H9 (cell line): ENCODE data around the gene KBTBD8. TPM values are rescaled to one million over a fixed set of nuclear protein-coding genes. Genes with fewer than 3 reads are reported as not detected.

ENCODE experiments used
- DNase-seq: peaks from one replicate; pipeline ENCODE4 v3.0.0-alpha.2; 2017
- H2AFZ ChIP-seq: one replicate; pipeline ENCODE4 v1.6.1; 2013; ENCODE audit warnings: mild to moderate bottlenecking, low read length, control low read depth, moderate library complexity
- H2AK5ac ChIP-seq: 2 replicates; pipeline ENCODE4 v1.6.1; 2013; ENCODE audit warnings: low read length, control low read depth, mixed read lengths; ENCODE audit not compliant: insufficient read length
- H2BK120ac ChIP-seq: one replicate; pipeline ENCODE4 v1.6.1; 2013; ENCODE audit warnings: low read depth, mild to moderate bottlenecking, low read length, control low read depth, inconsistent platforms; ENCODE audit not compliant: poor library complexity, severe bottlenecking
- H2BK12ac ChIP-seq: 2 replicates; pipeline ENCODE4 v1.6.1; 2013; ENCODE audit warnings: low read length, control low read depth, mixed read lengths, low read depth; ENCODE audit not compliant: insufficient read length
- H2BK15ac ChIP-seq: 2 replicates; pipeline ENCODE4 v1.6.1; 2013; ENCODE audit warnings: low read depth, low read length, control low read depth
- H2BK20ac ChIP-seq: one replicate; pipeline ENCODE4 v1.6.1; 2013; ENCODE audit warnings: low read depth, mild to moderate bottlenecking, low read length, control low read depth, inconsistent platforms; ENCODE audit not compliant: poor library complexity, severe bottlenecking
- H2BK5ac ChIP-seq: 2 replicates; pipeline ENCODE4 v1.6.1; 2013; ENCODE audit warnings: low read length, control low read depth, mixed read lengths; ENCODE audit not compliant: insufficient read length
- H3K14ac ChIP-seq: 2 replicates; pipeline ENCODE4 v1.6.1; 2013; ENCODE audit warnings: low read length, control low read depth; ENCODE audit not compliant: insufficient read depth
- H3K18ac ChIP-seq: 2 replicates; pipeline ENCODE4 v1.6.1; 2013; ENCODE audit warnings: low read depth, mild to moderate bottlenecking, mixed read lengths, low read length, control low read depth; ENCODE audit not compliant: insufficient read length
- H3K23ac ChIP-seq: 2 replicates; pipeline ENCODE4 v1.6.1; 2013; ENCODE audit warnings: low read length, control low read depth, mixed read lengths, low read depth; ENCODE audit not compliant: insufficient read length
- H3K23me2 ChIP-seq: 2 replicates; pipeline ENCODE4 v1.6.1; 2013; ENCODE audit warnings: low read depth, mild to moderate bottlenecking, mixed read lengths, low read length, control low read depth; ENCODE audit not compliant: insufficient read length, poor library complexity, severe bottlenecking
- H3K27ac ChIP-seq: 2 replicates; pipeline ENCODE4 v1.5.1; 2013; ENCODE audit warnings: low read length, control low read depth, mixed read lengths, low read depth; ENCODE audit not compliant: insufficient read length
- H3K27me3 ChIP-seq: 2 replicates; pipeline ENCODE4 v1.6.1; 2013; ENCODE audit warnings: low read length, control low read depth, inconsistent platforms; ENCODE audit not compliant: insufficient read depth
- H3K4ac ChIP-seq: 2 replicates; pipeline ENCODE4 v1.6.1; 2013; ENCODE audit warnings: low read depth, mild to moderate bottlenecking, control low read depth, inconsistent platforms, low read length, moderate library complexity
- H3K4me1 ChIP-seq: 2 replicates; pipeline ENCODE4 v1.6.1; 2013; ENCODE audit warnings: low read length, control low read depth, inconsistent platforms; ENCODE audit not compliant: insufficient read depth
- H3K4me2 ChIP-seq: 2 replicates; pipeline ENCODE4 v1.6.1; 2013; ENCODE audit warnings: low read length, control low read depth, mixed read lengths; ENCODE audit not compliant: insufficient read length, insufficient read depth
- H3K56ac ChIP-seq: 2 replicates; pipeline ENCODE4 v1.6.1; 2013; ENCODE audit warnings: low read depth, mild to moderate bottlenecking, mixed read lengths, low read length, control low read depth; ENCODE audit not compliant: insufficient read length
- H3K79me1 ChIP-seq: 2 replicates; pipeline ENCODE4 v1.6.1; 2013; ENCODE audit warnings: low read depth, mild to moderate bottlenecking, moderate library complexity, low read length, control low read depth, inconsistent platforms; ENCODE audit not compliant: insufficient read depth, poor library complexity, severe bottlenecking
- H3K79me2 ChIP-seq: 2 replicates; pipeline ENCODE4 v1.6.1; 2013; ENCODE audit warnings: low read length, control low read depth, inconsistent platforms; ENCODE audit not compliant: insufficient read depth
- H3K9ac ChIP-seq: 2 replicates; pipeline ENCODE4 v1.6.1; 2013; ENCODE audit warnings: low read length, control low read depth, mixed read lengths; ENCODE audit not compliant: insufficient read length; ENCODE audit errors: extremely low read depth
- H3K9me3 ChIP-seq: one replicate; pipeline ENCODE4 v1.6.1; 2013; ENCODE audit warnings: low read depth, low read length, inconsistent platforms; ENCODE audit not compliant: control insufficient read depth
- H3T11ph ChIP-seq: one replicate; pipeline ENCODE4 v1.6.1; 2013; ENCODE audit warnings: mild to moderate bottlenecking, low read length, control low read depth, inconsistent platforms
- H4K20me1 ChIP-seq: one replicate; pipeline ENCODE4 v1.6.1; 2013; ENCODE audit not compliant: control insufficient read depth, insufficient read length, insufficient read depth
- H4K5ac ChIP-seq: 2 replicates; pipeline ENCODE4 v1.6.1; 2013; ENCODE audit warnings: low read depth, mild to moderate bottlenecking, mixed read lengths, low read length, control low read depth; ENCODE audit not compliant: insufficient read length
- H4K8ac ChIP-seq: replicated peaks from 2 replicates; pipeline ENCODE4 v1.6.1; 2013; ENCODE audit warnings: low read length, control low read depth, mixed read lengths, low read depth; ENCODE audit not compliant: insufficient read length
- H4K91ac ChIP-seq: 2 replicates; pipeline ENCODE4 v1.6.1; 2013; ENCODE audit warnings: low read depth, mild to moderate bottlenecking, moderate library complexity, mixed read lengths, low read length, control low read depth; ENCODE audit not compliant: insufficient read length
- H3K27ac Mint-ChIP-seq, 3 experiments: 2 replicates in 2 of 3; 3 replicates in 1 of 3; pipeline ENCODE4 v1.8.0; 2020 to 2021; ENCODE audit warnings: mixed read lengths in 3 of 3, mild to moderate bottlenecking in 1 of 3, moderate library complexity in 1 of 3
- H3K27me3 Mint-ChIP-seq: 2 replicates; pipeline ENCODE4 v1.8.0; 2021; ENCODE audit warnings: low read depth, mild to moderate bottlenecking, moderate library complexity, mixed read lengths
- H3K36me3 Mint-ChIP-seq, 3 experiments: 2 replicates in 2 of 3; 3 replicates in 1 of 3; pipeline ENCODE4 v1.8.0; 2020 to 2021; ENCODE audit warnings: low read depth in 3 of 3, mixed read lengths in 3 of 3; ENCODE audit not compliant: insufficient read depth in 1 of 3
- H3K4me1 Mint-ChIP-seq, 2 experiments: 2 replicates each; pipeline ENCODE4 v1.8.0; 2020; ENCODE audit warnings: mixed read lengths in 2 of 2
- H3K4me3 Mint-ChIP-seq, 2 experiments: 2 replicates in 1 of 2; 3 replicates in 1 of 2; pipeline ENCODE4 v1.8.0; 2020 to 2021; ENCODE audit warnings: mild to moderate bottlenecking in 2 of 2, mixed read lengths in 2 of 2, moderate library complexity in 1 of 2
- H3K9me3 Mint-ChIP-seq, 2 experiments: 2 replicates in 1 of 2; 3 replicates in 1 of 2; pipeline ENCODE4 v1.8.0; 2020; ENCODE audit warnings: mild to moderate bottlenecking in 2 of 2, mixed read lengths in 2 of 2, moderate library complexity in 1 of 2
- CTCF ChIP-seq: fragments of 200-600 bp; sonication (generic); conservative IDR thresholded peaks from 3 replicates; pipeline ENCODE4 v1.8.0; 2021; ENCODE audit warnings: antibody characterized with exemption, mild to moderate bottlenecking
- WGBS: extraction: QIAGEN DNeasy Blood & Tissue Kit; methylation state at CpG from one replicate; pipeline ENCODE4 v1.1.7; 2013; ENCODE audit warnings: missing lambda C conversion rate, low lambda C conversion rate, mixed read lengths; ENCODE audit not compliant: insufficient read length; ENCODE audit errors: extremely low coverage; 5-methylcytosine and 5-hydroxymethylcytosine counted together
- total RNA-seq: library from RNA; stranded (reverse); gene quantifications from 2 replicates; pipeline ENCODE4 v1.2.1, GENCODE V29; 2021

Gene KBTBD8
- total RNA-seq, 1 experiment from 2014 or later: 16.7 TPM

- H3K27me3 ChIP-seq: no peaks in the 10 kb centered on the region
- H2BK15ac ChIP-seq: no peak overlapping the region
- no peaks in the 10 kb centered on the region for H3K79me2 ChIP-seq
- no peak overlapping the region for H2AFZ ChIP-seq
- WGBS: no CpG with 5 or more reads among the region's 12 CpGs
- peaks cover 4% of the 10 kb centered on the region; the same call in 1 of the 2 replicates for H3K4me1 ChIP-seq
- H2BK20ac ChIP-seq: no peak overlapping the region
- no peak overlapping the region for H3K4ac ChIP-seq
- H3K18ac ChIP-seq: no peak overlapping the region
- H3K56ac ChIP-seq: no peak overlapping the region
- H3K36me3 Mint-ChIP-seq: no peaks in the 10 kb centered on the region
- no peak overlapping the region for H3K23ac ChIP-seq
- H3K14ac ChIP-seq: no peak overlapping the region
- no peaks in the 10 kb centered on the region for H3K79me1 ChIP-seq
- no peak overlapping the region for H3K9ac ChIP-seq
- H3K27ac Mint-ChIP-seq: peak overlapping the region in 2 of 3 experiments; percentile 25 to 68; a peak in 1 of 7 replicates
- no peak overlapping the region for H3T11ph ChIP-seq
- no peak overlapping the region for H4K5ac ChIP-seq
- no peak overlapping the region for H2BK5ac ChIP-seq
- no peaks in the 10 kb centered on the region for H4K20me1 ChIP-seq
- no peaks in the 10 kb centered on the region for H3K9me3 ChIP-seq
- no peaks in the 10 kb centered on the region for H3K23me2 ChIP-seq
- TF ChIP-seq CTCF: no peak
- H3K9me3 Mint-ChIP-seq: no peaks in the 10 kb centered on the region
- H3K27me3 Mint-ChIP-seq: no peaks in the 10 kb centered on the region
- H3K4me3 Mint-ChIP-seq: no peak overlapping the region
- no peak overlapping the region for H3K4me2 ChIP-seq
- no peak overlapping the region for H4K91ac ChIP-seq
- H2AK5ac ChIP-seq: no peak overlapping the region
- H2BK120ac ChIP-seq: no peak overlapping the region
- H3K27ac ChIP-seq: no peak overlapping the region
- peaks cover 18 to 21% of the 10 kb centered on the region in 2 experiments for H3K4me1 Mint-ChIP-seq
- no peak overlapping the region for H2BK12ac ChIP-seq
- no peak for DNase-seq
- no peak overlapping the region for H4K8ac ChIP-seq
Measured at GRCh38 chr3:67018105-67018788, 20.1 kb downstream of the KBTBD8 start.
